ENCODE results near the gene SLIT1. TPM values are rescaled to one million over a fixed set of nuclear protein-coding genes. Genes with fewer than 3 reads are reported as not detected.

Gene SLIT1
- polyA plus RNA-seq, 12 donors = 0.54 to 1.6 (median 1.0) TPM; not detected in 2

DNA sequence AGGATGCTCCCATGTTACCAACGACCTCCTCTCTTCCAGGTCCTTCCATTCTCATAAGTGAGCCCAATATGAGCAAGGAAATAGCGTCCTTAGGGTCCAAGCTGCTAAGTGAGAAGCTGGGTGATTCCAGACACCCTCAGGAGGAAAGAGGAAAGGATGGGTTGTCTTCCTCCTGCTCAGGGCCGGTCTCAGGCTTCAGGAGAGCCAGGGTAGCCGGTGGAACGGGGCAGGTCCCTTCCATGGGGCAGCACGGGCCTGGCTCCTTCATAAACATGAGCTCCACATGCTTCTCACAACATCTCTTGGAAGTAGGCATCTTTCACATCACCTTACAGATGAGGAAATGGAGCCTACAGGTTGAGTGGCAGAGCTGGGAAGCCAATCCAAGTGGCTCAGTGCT is 12.7 kb downstream of the SLIT1 start:
- DNase-seq = no peak

DNA sequence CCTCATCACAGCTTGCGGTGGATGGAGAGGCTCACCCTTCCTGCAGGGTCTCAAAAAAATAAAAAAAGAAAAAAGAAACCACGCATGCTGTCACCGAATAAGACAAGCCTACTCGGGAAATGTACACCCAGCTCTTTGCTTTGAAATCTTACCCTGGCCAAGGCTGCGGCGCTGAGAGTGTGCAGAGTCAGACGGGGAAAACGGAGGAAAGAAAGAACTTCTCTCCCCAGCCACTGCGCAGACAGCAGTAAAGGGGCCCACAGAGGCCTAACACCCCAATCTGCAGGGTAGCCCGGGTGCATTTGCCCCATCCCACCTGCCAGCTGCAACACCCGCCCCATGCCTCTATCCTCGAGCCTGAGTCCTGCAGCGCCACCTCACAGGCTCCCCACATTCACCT is 14.8 kb downstream of the SLIT1 start:
- no peak for DNase-seq

DNA sequence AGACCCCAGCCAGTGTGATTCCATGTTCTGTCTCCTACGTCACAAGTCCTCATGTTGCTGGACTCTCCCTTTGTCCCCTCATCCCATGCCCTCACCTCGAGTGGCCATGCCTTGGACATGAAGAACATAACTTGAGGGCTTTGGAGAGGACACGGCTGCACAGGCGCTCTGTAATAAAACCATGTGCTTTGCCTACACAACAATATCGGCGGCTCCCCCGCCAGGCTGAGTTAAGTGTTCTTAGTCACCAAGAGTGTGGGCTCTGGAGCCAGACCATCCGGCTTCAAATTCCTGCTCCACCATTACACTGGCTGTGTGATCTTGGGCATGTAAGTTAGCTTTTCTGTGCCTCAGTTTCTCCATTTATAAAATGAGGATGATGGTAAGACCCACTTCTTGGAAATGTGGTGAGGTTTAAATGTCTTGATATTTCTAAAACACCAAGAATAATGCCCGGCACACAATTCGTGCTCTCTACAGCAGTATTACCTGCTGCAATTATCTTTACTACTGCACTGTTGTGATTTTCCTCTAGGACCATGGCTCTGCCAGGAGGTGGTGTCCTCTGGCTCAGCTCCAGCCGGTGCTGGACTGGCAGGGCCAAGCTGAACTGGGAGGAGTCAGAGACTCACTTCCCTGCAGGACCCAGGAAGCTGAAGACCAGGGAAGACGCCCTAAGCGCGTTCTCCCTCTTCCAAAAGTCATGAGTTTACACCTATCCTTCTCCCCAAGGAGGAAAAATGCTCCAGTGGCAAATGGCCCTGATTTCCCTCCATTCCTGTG is 15.7 kb downstream of the SLIT1 start:
- DNase-seq = no peak

DNA sequence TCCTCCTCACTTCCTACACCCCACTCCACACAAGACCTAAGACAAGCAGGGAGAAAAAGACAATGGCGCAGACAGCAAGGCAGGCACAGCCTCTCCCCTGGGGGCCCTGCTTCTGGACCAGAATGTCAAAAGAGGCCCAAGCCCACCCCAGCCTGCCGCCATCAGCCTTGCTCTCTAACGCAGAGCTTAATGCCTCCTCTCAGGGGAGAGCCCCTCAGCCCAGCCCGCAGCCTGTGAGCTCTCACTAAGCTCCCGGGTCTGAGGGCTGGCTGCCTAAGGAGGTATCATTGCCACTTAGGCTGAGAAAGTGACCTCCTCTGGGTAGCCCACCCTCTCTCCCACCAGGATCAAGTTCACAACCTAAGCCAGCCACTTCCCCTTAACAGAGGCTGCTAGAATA is 16.7 kb downstream of the SLIT1 start:
- DNase-seq = no peak

DNA sequence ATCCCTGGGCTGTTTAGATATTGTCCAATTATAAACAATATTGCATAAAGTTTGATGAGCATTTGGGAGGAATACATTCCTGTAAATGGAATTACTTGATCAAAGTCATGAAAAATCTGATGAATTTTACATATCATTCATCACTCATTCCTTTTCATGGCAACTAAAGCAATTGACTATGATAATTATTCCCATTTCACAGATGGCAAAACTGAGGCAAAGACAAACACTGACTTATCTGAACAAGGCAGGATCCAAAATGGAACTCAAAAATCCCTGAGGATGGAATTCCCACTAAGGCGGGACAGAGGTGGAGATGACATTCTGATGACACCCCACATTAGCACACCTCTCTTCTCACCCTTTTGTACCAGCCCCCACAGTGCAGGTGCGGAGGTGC is 17.1 kb downstream of the SLIT1 start:
- DNase-seq = no peak

DNA sequence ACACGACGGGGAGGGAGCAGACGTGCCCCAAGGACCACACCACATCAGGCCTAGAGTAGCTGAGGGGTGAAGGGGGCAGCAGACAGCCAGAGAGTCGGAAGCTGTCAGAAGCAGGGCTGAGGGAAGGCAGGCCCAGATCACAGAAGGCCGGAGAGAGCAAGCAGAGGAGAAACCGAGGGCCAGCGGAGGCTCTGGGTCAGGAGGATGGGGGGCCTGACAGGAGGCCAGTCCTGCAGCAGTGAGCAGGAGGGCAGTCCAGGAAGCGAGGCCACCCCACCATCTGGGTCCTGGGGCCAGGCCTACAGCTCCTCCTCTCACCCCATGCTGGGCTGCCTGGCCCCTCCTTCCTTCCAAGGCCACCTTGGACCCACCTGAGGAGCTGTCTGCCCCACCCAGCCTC is 20.3 kb downstream of the SLIT1 start:
- DNase-seq = no peak

DNA sequence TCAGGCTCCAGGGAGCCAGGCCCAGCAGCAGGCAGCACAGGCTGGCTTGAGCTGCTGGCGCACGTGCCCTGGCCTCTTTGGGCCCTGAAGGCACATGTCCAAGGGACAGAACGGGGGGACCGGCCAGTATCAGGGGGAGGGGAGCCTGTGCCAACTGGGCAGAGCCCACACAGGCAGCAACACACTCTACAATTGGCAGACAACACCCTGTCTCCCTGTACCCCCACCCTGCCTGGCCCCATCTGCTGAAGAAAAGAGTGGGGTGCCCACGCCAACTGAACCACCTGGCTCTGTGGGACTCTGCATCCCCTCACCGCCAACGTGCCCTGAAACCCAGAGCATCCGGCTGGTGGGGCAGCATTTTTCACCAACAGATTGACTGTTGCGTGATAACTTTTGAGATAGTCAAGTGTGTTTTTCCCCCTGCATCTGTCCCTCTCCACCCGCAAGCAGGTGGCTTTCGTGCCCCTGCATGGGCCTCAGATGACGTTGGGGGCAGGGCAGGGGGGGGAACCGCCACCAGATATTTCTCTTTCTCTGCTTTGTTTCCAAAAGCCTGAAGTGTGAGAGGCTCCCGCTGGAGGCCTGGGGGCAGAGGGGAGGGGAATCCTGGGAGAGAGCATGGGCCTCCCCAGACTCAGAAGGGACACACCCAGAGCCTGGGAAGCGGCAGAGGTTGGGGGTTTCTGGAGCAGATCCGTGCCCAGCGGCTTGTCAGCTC is 21.8 kb downstream of the SLIT1 start:
- no peak for DNase-seq

DNA sequence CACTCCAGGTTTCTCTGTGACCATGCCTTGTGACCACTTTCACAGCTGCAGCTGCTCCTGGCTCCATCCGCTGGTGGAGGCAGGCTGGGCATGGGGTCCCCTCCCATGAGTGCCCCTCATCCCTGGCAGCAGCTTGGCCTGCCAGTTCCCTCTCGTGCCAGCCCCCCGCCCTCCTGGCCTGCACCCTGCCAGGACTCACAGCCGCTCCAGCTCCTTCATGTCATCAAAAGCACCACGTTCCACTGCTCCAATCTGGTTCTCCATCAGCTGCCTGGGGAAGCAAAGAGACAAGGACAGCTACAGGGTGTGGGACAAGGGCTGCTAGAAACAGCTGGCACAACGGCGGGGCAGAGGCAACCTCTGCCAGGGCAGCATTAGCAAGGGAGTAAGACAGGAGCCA is 22.6 kb downstream of the SLIT1 start:
- DNase-seq = no peak

DNA sequence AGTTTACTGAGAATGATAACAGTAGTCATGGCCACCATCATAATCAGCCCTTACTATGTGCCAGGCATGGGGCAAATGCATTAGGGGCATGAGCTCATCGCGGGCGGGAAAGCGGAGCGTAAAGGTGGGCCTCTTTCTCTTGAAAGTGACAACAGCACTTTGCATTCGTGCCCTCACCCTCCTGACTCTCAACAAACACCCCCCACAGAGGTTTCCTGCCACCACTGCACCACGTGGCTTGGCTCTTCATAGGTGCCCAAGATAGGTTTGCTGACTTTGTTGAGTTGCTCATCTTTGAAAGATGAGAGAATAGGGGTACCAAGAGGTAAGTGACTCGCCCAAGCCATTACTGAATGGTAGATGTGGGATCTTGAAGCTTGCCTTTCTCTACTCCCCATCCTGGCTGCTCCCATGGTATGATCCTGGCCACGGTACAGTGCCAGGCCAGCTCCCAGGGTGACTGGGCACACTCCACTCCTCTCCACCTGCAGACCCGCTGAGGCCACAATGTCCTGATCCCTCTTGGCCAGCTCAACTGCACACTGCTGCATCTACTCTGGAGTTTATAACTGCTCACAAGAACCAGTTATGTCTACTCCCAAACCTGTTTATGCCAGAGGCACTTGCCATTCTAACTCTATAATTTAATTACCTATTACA is 26.0 kb downstream of the SLIT1 start:
- no peak for DNase-seq

DNA sequence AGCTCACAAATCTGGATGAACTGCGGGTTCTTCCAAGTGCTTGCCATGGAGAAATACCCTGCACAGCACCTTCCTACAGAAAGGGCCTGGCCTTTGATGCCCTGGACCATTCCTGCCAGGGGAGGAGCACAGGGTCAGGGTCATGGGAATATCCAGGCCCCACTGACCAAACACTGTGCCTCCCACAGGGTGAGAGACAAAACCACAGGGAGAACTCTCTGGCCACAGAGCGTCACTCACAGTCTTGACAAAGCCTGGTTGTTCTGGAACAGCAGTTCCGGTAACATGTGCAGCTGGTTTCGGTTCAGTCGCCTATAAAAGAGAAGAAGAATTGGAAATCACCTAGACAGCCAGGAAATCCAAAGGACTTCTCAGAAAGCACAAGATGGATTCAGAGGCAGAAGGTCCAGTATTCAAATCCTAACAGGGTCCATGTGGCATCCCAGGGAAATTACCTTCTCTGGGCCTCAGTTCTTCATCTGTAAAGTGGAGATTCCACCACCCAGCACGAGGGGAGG is 28.1 kb downstream of the SLIT1 start:
- DNase-seq = no peak

DNA sequence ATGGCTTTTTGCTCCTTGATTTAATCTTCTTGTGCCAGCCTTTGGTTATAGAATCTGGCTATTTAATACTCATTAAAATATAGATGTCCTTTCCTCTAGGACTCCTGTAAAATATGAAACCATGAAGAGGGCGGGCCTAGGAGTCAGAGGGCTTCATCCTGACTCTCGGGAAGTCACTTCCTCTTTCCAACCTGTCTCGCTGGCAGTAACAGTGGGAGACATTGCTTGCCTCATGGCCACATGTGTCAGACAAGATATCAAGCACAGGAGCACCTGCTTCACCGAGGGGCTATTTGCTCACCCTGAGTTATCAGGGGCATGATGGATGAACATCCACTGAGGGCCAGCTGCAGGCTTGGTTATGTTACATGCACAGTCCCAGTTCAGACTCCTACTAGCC is 31.0 kb downstream of the SLIT1 start:
- DNase-seq = no peak

DNA sequence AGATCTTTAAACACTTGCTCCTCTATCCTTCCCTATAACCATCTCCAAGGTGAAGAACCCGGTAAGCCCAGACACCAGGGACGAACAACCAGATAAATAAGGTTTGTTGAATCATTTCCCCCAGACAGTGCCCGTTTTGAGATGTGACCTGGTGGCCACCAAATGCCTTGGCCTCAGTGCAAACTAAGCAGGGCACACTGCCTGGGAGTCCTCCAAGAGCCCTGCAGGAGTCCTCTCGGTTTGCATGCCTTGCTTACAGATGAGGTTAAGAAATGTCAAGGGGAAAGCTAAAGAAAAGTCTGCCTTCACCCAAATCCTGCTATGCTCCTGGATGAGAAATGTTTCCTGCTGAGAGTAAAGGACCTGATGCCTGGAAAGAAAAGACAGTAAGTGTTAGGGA is 31.6 kb downstream of the SLIT1 start:
- no peak for DNase-seq

DNA sequence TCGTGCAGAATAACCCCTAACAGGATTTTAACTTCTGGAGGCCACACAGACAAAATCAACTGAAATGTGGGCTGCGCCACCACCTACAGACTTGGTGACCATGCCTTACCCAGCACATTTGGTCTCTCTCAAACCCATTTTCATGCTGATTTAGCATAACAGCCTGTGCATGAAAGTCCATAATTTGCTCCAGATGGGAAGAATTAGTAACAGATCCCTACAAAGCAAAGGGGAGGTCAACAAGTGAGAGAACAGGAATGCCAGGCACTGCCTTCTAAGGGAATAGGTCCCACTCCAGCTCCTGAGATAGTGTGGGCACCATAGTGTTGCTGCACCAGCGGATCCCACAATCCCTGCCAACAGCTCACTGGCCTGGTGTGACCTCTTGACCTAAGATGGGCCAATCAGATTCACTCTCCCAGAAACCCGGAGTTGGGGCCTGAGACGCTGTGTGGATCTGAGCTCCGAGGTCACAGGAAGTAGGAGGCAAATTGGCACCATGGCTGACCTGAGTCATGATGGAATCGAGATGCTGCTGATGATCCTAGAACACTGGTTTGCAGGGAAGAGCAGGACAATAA is 32.4 kb downstream of the SLIT1 start:
- no peak for DNase-seq

DNA sequence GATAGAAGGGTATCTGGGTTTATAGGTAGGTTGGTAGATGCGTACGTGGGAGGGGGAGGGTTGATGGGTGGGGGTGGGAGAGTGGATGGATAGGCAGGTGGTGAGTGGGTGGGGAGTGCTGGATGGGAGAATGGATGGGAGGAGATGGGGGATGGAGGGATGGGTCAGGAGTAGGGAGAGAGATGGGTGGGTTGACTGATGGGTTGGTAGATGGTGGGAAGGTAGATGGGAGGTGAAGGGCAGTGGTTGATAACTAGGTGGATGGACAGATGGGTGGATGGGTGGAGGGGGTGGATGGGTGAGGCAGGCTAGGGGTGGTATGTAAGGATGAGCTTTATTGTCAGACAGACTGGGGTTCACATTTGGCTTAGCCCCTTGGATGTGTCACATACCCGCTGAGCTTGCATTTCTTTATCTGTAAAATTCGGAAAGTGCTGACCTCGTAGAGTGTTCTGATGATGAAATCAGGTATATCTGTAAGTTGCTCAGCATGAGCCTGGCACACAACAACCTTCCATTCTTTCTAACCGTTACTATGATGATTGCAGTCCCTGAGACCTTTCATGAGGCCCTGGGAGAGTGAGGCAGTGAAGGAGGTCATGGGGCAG is 34.3 kb downstream of the SLIT1 start:
- DNase-seq = no peak

DNA sequence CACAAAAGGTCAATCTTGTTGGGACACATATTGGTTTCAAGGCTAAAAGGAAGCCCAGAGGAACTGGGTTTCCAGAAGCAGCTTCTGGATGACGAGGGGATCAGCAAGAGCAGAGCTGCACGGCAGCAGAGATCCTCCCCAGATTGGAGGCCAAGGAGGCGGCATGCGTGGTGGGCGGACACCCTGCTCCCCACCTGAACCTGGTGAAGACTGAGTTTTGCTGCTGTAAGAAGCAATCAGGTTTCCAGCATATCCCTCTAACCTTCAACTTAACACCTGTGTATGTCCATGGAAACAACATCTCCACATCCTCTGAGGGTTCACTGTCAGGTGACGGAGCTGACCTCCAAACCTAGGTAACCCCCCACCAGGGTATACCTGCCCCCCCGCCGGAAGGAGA is 35.1 kb downstream of the SLIT1 start:
- no peak for DNase-seq

DNA sequence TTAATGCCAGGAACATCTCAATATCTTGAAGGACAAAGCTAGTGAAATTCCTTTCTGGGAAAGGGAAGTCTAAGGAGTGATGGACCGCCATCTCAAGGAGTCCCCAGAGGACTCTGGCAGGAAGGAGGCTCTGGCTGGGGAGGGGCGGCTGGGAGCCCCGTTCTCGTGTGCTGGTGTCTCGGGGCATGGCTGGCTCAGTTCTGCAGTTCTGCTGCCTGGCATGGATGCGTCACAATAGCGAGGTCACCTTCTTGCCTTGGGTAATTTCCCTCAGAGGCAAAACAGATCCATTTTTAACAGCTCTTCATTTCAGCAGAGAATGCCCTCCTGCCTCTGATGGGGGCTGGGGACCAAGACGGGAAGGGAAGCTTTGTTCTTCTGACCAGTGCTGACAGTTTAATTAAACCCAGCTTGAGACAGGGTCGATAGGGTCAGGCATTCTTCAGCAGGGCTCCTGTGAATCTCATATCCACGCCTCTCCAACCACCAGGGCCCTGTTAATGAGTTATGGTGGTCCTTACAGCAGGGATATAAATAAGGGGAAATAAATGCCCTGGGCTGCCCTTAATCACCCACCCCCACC is 35.7 kb downstream of the SLIT1 start:
- no peak for DNase-seq

DNA sequence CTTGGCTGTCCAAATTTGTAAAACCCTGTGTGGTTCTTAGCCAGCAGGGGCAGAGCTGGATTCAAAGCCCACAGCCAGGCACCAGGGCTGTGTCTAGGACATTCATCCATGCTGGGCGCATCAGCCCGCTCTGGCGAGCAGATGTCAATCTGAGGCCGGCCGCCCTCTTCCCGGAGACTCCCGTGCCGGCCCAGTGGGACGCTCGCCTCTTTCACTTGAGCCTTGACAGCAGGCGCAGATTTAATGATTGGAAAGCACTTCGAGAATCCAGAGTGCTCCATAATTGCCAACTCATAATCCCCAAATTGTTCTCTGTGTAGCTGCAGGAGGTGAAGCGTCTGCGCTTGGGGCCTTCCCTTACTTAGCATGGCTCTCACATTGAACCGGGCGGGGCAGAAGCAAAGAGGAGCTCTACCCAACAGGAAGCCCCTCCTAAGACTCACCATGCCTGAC is 36.7 kb downstream of the SLIT1 start:
- DNase-seq = no peak

DNA sequence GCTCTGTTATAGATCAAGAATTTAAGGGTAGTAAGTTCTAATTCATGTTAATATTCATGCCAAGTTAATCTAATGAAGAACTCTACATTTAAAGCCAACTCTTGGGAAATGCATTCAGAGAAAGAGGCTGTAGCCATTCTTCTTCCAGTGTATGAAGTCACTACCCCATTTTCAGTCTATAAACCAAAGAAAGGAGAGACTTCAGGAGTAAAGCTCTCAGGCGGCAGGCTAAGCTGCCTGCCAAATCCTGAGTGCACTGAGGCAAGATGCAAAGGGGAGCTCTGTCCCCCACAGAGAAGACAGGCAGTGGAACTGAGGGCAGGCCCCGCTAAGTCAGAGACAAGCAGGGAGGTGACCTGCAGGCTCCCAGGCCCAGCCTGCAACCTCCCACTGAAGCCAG is 41.5 kb downstream of the SLIT1 start:
- no peak for DNase-seq

DNA sequence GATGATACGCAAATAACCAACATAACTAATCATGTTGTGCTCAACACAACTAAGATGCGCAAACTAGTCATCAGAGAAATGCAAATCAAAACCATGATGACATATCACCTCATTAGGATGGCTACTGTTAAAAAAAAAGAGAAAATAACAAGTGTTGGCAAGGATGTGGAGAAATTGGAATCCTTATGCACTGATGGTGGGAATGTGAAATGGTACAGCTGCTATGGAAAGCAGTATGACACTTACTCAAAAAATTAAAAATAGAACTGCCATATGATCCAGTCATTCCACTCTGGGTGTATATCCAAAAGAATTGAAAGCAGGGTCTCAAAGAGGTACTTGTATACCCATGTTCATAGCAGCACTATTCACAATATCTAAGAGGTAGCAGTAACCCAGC is 42.9 kb downstream of the SLIT1 start:
- no peak for DNase-seq

DNA sequence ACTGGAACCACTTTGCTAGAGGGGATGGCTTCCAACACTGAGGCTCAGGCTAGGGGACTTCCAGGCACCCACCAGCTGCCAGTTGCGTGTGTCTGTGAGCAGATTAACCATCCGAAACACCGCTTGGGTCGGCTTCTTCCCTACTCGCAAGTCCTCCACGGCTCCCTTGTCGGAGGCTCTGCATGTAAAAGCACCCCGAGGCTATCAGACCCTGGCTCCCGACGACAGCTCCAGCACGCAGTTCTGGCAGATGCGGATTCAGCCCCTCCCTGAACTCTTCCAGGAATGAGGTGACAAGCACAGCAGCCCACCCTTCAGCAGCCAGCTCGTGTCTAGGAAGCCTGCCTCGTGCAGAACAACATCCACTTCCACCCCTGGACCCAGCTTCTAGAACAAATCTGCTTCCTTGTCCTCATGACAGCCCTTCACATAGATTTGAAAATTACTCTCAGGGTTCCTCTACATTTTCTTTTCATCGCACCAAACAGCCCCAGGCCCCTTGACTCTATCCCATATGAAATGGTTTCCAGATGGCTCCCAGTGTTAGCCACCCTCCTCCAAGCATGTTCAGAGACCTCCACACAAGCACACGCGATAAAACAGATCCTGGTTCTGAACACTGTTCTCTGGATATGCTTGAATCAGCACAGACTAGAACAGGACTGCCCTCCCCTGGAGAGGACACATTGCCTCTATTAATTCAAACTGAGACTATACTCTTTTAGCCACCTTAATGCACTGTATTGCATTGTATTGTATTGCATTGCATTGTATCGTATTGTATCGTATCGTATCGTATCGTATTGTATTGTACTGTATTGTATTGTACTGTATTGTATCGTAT is 44.6 kb downstream of the SLIT1 start:
- DNase-seq = no peak
